Measurements from ENCODE around the gene DMRTC2. TPM values are rescaled to one million over a fixed set of nuclear protein-coding genes. Genes with fewer than 3 reads are reported as not detected.

DMRTC2 gene
- total and polyA plus RNA-seq, 9 of the 15 experiments (the other 6 are each of a cell fraction or from before 2014, with no cell fraction given), result 0.03 TPM; not detected in 8

- TF ChIP-seq YY1 (IDR thresholded peaks at IDR 0.05; ENCODE audit: borderline replicate concordance in 1 of 3, control insufficient read depth in 1 of 3, extremely low read depth in 1 of 3, insufficient read depth in 3 of 3, insufficient read length in 1 of 3, insufficient replicate concordance in 2 of 3, low read depth in 1 of 3, low read length in 2 of 3) (no peak), POLR2AphosphoS5 (IDR thresholded peaks at IDR 0.05; ENCODE audit: control insufficient read depth, insufficient read depth, low read depth, low read length) (peak; percentile 39; the same call in 1 of the 2 replicates), NFIX (CRISPR knock-in tag; IDR thresholded peaks at IDR 0.05; ENCODE audit: low read depth) (no peak), E2F4 (CRISPR knock-in tag; IDR thresholded peaks at IDR 0.05; ENCODE audit: low read depth) (no peak)
- TF ChIP-seq, protein P1, sequence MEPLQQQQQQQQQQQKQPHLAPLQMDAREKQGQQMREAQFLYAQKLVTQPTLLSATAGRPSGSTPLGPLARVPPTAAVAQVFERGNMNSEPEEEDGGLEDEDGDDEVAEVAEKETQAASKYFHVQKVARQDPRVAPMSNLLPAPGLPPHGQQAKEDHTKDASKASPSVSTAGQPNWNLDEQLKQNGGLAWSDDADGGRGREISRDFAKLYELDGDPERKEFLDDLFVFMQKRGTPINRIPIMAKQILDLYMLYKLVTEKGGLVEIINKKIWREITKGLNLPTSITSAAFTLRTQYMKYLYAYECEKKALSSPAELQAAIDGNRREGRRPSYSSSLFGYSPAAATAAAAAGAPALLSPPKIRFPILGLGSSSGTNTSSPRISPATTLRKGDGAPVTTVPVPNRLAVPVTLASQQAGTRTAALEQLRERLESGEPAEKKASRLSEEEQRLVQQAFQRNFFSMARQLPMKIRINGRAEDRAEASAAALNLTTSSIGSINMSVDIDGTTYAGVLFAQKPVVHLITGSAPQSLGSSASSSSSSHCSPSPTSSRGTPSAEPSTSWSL (CRISPR knock-in tag; IDR thresholded peaks at IDR 0.05; ENCODE audit: borderline replicate concordance), result no peak
These were observed 18.5 kb downstream of the DMRTC2 start (continued) for GRCh38 chr19:41863209-41863931.
